Activated CD8-positive, alpha-beta T cell treated with anti-CD3 and anti-CD28 coated beads, Interleukin-2, amount 10 ng/mL, durations not matched to agents 7 days and 5 days (primary cell): ENCODE data around the gene IGFBP7. TPM values are rescaled to one million over a fixed set of nuclear protein-coding genes. Genes with fewer than 3 reads are reported as not detected.

Experiments used
- total RNA-seq, 2 experiments: library from RNA; stranded (reverse); gene quantifications; one replicate each; pipeline ENCODE4 v1.2.3, GENCODE V29; 2021

The IGFBP7 gene
- total RNA-seq, 2 experiments from 2014 or later = not detected

Other genes starting within 250 kb of the IGFBP7 start
- gene REST, start 202.5 kb downstream of the IGFBP7 start, total RNA-seq = 10 to 100 TPM; 45.1 to 46.1 TPM
- gene NOA1, start 132.8 kb downstream of the IGFBP7 start, total RNA-seq = 10 to 100 TPM; 19.1 to 21.9 TPM
- 100 to 1,000 TPM; 121 to 122 TPM for gene POLR2B, start 131.5 kb downstream of the IGFBP7 start, total RNA-seq